ENCODE data around the gene CLASRP.

Gene CLASRP

DNA sequence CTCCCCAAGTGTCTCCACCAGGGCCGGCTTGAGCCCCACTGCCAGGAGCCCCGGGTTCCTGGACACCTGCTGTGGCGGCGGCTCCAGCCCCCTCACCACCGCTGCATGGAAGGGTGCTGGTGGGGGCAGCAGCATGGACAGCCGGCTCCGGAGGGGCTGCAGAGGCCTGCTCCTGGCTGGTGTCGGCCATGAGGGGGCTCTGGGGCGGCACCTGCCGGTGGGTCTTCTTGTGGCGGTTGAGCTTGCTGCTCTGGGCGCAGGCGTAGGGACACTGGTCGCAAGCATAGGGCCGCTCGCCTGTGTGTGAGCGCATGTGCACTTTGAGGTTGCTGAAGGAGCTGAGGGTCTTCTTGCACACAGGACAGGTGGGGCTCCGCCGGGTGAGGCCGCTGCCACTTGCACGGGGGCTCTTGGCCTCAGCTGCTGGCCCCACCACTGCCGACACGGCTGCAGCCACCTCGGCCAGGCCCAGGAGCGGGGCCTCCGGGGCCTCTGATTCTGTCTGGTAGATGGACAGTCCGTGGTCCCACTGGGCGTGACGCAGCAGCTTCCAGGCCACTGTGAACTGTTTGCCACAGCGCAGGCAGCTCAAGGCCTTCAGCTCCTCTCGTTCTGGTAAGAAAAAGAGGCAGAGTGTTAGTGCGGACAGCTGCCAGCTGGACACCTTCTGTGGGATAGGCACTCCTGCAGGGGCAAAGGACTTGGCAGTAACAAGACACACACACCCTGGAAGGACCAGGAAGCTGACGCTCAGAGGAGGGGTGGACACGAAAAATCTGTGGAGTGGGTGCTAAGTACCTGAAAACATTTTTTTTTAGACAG lies 33.3 kb downstream of the CLASRP start:
- TF ChIP-seq CTCF (conservative IDR thresholded peaks at IDR 0.05) (no peak), ZFX (IDR thresholded peaks at IDR 0.05) (no peak)
- no peak overlapping the region for H3K27ac ChIP-seq

- peak overlapping the region; percentile 93; the same call in 1 of the 2 replicates for H3K27ac ChIP-seq
- no peak for TF ChIP-seq ZFX (IDR thresholded peaks at IDR 0.05)
- no peak for TF ChIP-seq CTCF (conservative IDR thresholded peaks at IDR 0.05)
These were observed 36.0 kb downstream of the CLASRP start for GRCh38 chr19:45074744-45075300.

- TF ChIP-seq CTCF (conservative IDR thresholded peaks at IDR 0.05), result no peak
- TF ChIP-seq ZFX (IDR thresholded peaks at IDR 0.05), result no peak
- peak overlapping the region; percentile 93 for H3K27ac ChIP-seq
These were observed 36.6 kb downstream of the CLASRP start for GRCh38 chr19:45075301-45076028.

GRCh38 chr19:45076029-45076850 lies 37.4 kb downstream of the CLASRP start, which contains the start of gene ZNF296:
TSS of gene ZNF296 (minus strand) at chr19:45076478. CDS start at chr19:45076373, 105 bp downstream.
- TF ChIP-seq CTCF (conservative IDR thresholded peaks at IDR 0.05), result no peak
- peak; percentile 48; the same call in 1 of the 2 replicates for TF ChIP-seq ZFX (IDR thresholded peaks at IDR 0.05)
- H3K27ac ChIP-seq, result peak within 1 kb of the TSS; percentile 93

DNA sequence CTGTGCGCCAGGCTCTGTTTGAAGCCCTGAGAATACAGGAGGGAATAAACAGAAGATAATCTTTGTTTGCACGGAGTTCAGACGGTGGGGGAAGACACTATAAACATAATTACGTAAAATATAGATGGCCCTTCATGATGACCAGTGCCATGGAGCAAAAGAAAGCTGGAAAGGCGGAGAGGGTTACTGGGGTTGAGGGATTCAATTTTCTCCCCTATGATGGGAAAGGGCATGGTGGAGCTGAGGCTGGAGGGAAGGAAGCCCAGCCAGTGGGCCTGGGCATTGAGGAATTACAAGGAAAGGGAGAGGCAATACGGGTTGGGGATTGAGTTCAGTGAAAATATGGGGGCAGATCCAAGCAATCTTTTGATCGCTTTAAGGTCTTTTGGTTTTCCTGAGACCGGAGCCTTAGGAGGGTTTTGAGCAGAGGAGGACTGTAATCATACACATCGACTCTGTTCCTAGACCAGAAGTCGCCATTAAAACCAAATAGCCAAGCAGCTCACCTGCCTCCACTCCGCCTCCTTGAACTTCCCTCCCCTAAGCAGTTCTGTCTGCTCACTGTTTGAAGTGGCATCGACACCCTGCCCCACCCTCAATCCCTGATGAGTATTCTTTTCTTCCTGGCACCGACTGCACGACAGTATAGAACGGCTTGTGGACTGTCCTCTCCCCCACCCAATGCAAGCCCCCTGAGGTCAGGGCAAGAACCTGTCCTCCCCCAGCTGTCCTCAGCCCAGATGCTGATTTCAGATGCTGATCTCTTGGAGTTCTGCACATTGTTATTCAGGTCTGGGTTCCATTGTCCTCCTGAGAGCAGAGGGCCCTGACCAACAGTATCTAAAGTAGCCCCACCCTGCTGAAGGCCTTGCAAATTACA lies 38.2 kb downstream of the CLASRP start:
- TF ChIP-seq ZFX (IDR thresholded peaks at IDR 0.05), result no peak
- no peak for TF ChIP-seq CTCF (conservative IDR thresholded peaks at IDR 0.05)
- peak overlapping the region; percentile 93 for H3K27ac ChIP-seq

DNA sequence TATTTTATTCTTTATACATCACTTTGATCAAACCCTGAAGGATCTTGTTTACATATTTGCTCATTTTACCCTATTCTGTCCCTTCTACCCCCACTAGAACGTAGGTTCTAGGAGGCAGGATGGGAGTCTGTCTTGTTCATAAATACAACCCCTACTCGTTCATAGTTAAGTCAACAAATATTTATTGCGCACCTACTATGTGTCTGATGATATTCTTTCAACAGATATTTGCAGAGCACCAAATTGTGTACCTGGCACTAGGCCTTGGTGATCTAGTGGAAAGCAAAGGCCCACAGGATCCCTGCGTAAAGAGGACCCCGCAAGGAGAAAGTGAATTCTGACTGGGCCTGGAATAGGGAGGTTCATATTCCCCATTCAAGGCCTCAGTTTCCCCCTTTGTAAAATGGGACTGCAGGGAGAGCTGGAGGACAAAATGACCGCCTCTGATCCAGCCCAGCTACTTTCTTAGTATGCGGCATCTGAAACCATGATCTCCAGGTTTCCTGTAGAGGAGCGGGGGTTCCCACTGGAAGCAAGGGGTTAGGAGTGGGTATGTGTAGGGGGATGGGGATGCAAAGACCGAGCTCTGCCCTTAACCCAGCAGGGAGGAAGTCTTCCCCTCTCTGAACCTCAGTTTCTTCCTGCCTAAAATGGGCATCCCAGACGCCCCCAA lies 39.7 kb downstream of the CLASRP start:
- H3K27ac ChIP-seq, result peak overlapping the region; percentile 91
- TF ChIP-seq CTCF (conservative IDR thresholded peaks at IDR 0.05), result no peak
- TF ChIP-seq ZFX (IDR thresholded peaks at IDR 0.05), result no peak

Data from C4-2B (cell line).